K562 (cell line): ENCODE measurements around the gene TBC1D10A. TPM values are rescaled to one million over a fixed set of nuclear protein-coding genes. Genes with fewer than 3 reads are reported as not detected.

Experiments
- ATAC-seq: fragments of 200-7000 bp; cut with Tn5 transposase; 3 replicates; pipeline ENCODE4 v1.9.1; 2020; ENCODE audit warnings: moderate library complexity
- BruUV-seq: library from RNA; stranded (reverse); fragments of 400-500 nt; replicated peaks from 2 replicates; lab custom pipeline; 2021; lab: Mats Ljungman, UMichigan
- CTCF ChIA-PET: fragments of 300-600 bp; formaldehyde crosslinking; extraction: SDS; loops from one replicate; lab custom pipeline; 2021; ENCODE audit warnings: low intra/inter-chr PET ratio; lab: Yijun Ruan, JAX
- POLR2A ChIA-PET: fragments of 300-600, 350-650 bp; sonication (Branson Sonifier 250); formaldehyde crosslinking; extraction: SDS; loops from one replicate; lab custom pipeline; 2021; ENCODE audit warnings: antibody characterized with exemption, inconsistent platforms; lab: Yijun Ruan, JAX
- DNase-seq, 4 experiments: peaks; one replicate each; pipeline versions ENCODE4 v3.0.0 to v3.0.0-alpha.2; 2011 to 2018; ENCODE audit warnings: low spot score in 3 of 4, mixed read lengths in 3 of 4; ENCODE audit errors: extremely low read depth in 1 of 4
- FAIRE-seq: peaks from 2 replicates; lab custom pipeline; 2011; peaks lifted over from hg19 to GRCh38; lab: Jason Lieb, UNC
- H2AFZ ChIP-seq: 2 replicates; pipeline ENCODE4 v1.6.0; 2011; ENCODE audit warnings: low read depth, low read length, control low read depth, inconsistent platforms
- H3K27ac ChIP-seq: fragments of 200-600 bp; 3 replicates; pipeline ENCODE4 v1.8.0; 2011; ENCODE audit warnings: low read depth, mild to moderate bottlenecking, control low read depth, inconsistent platforms, low read length, moderate library complexity, mixed read lengths; ENCODE audit errors: extremely low read depth
- H3K27me3 ChIP-seq, 2 experiments: fragments of 300-600 bp in 1 of 2; 2 replicates in 1 of 2; 3 replicates in 1 of 2; pipeline versions ENCODE4 v1.6.0 to v1.8.0; 2011; ENCODE audit warnings: inconsistent platforms in 2 of 2, low read length in 2 of 2, mild to moderate bottlenecking in 1 of 2, mixed read lengths in 1 of 2, moderate library complexity in 1 of 2; ENCODE audit not compliant: control insufficient read depth in 2 of 2, insufficient read depth in 2 of 2
- H3K36me3 ChIP-seq: fragments of 300-600 bp; 3 replicates; pipeline ENCODE4 v1.8.0; 2011; ENCODE audit warnings: mild to moderate bottlenecking, low read length, inconsistent platforms; ENCODE audit not compliant: control insufficient read depth, insufficient read depth
- H3K4me1 ChIP-seq, 2 experiments: fragments of 200-600 bp in 1 of 2; replicated peaks in 1 of 2; 2 replicates in 1 of 2; 3 replicates in 1 of 2; pipeline versions ENCODE4 v1.5.1 to v1.8.0; 2011; ENCODE audit warnings: inconsistent platforms in 2 of 2, low read length in 2 of 2, mild to moderate bottlenecking in 1 of 2, mixed read lengths in 1 of 2, moderate library complexity in 1 of 2; ENCODE audit not compliant: control insufficient read depth in 2 of 2, insufficient read depth in 2 of 2
- H3K4me2 ChIP-seq: 2 replicates; pipeline ENCODE4 v1.6.1; 2011; ENCODE audit warnings: low read length, control low read depth, inconsistent platforms, mixed read lengths; ENCODE audit not compliant: insufficient read depth
- H3K4me3 ChIP-seq: fragments of 200-600 bp; sonication (generic), shearing (Covaris generic); 2 replicates; pipeline ENCODE4 v1.5.1; 2016; ENCODE audit warnings: control low read depth, inconsistent platforms
- H3K79me2 ChIP-seq: fragments of 200-600 bp; 3 replicates; pipeline ENCODE4 v1.8.0; 2011; ENCODE audit warnings: low read length, inconsistent platforms; ENCODE audit not compliant: control insufficient read depth, insufficient read depth
- H3K9ac ChIP-seq, 2 experiments: 2 replicates each; pipeline versions ENCODE4 v1.6.0 to v1.6.1; 2011; ENCODE audit warnings: low read depth in 2 of 2, low read length in 2 of 2, control low read depth in 1 of 2, inconsistent platforms in 1 of 2, mild to moderate bottlenecking in 1 of 2, mixed read lengths in 1 of 2; ENCODE audit not compliant: insufficient read depth in 1 of 2
- H3K9me1 ChIP-seq: one replicate; pipeline ENCODE4 v1.6.0; 2011; ENCODE audit warnings: inconsistent platforms, mild to moderate bottlenecking, low read length, moderate library complexity; ENCODE audit not compliant: control insufficient read depth, insufficient read depth
- H3K9me3 ChIP-seq: replicated peaks from 2 replicates; pipeline ENCODE4 v1.5.1; 2011; ENCODE audit warnings: low read depth, low read length, inconsistent platforms; ENCODE audit not compliant: control insufficient read depth, insufficient read depth
- H4K20me1 ChIP-seq: replicated peaks from 2 replicates; pipeline ENCODE4 v1.6.1; 2011; ENCODE audit warnings: low read length, inconsistent platforms, mixed read lengths; ENCODE audit not compliant: control insufficient read depth, insufficient read depth
- CC2D1A ChIP-seq: fragments of 450-650 bp; IDR thresholded peaks from 2 replicates; pipeline ENCODE4 v1.6.1; 2017; ENCODE audit warnings: mild to moderate bottlenecking
- NRF1 ChIP-seq, 2 experiments: fragments of 450-650 bp; IDR thresholded peaks in 1 of 2; conservative IDR thresholded peaks in 1 of 2; 2 replicates each; pipeline ENCODE4 v1.6.1; 2014; ENCODE audit warnings: mild to moderate bottlenecking in 2 of 2
- PTRF ChIP-seq: fragments of 450-650 bp; IDR thresholded peaks from 2 replicates; pipeline ENCODE4 v1.6.1; 2016; ENCODE audit warnings: mild to moderate bottlenecking, missing genetic modification characterization, missing compliant biosample characterization
- ZFX ChIP-seq: sonication (generic); formaldehyde crosslinking; IDR thresholded peaks from 2 replicates; pipeline ENCODE4 v1.8.0; 2022; ENCODE audit warnings: mild to moderate bottlenecking, missing genetic modification reagents, moderate library complexity
- WGBS: fragments of 100-300 bp; shearing (Covaris generic); methylation state at CpG from one replicate; pipeline ENCODE4 v1.1.6; 2016; ENCODE audit warnings: low coverage, mixed read lengths; ENCODE audit not compliant: insufficient coverage; ENCODE audit errors: missing lambda C conversion rate; 5-methylcytosine and 5-hydroxymethylcytosine counted together
- in situ Hi-C: fragments of 300-500 bp; cut with MboI; formaldehyde crosslinking; loops from 4 replicates; pipeline ENCODE4 v1.15.0; 2018; ENCODE audit warnings: inconsistent platforms, mixed read lengths
- intact Hi-C: fragments of 100-400 bp; cut with micrococcal nuclease; formaldehyde crosslinking; loops from 2 replicates; pipeline ENCODE4 v1.14.2; 2022
- polyA plus RNA-seq, 8 experiments: library from polyadenylated mRNA; depleted of rRNA in 4 of 8; stranded (reverse) in 5 of 8; unstranded in 3 of 8; fragments of >200 nt; fragmentation: Nextera tagmentation in 2 of 8; fragmentation: Illumina TruSeq in 1 of 8; extraction: Ambion mirVana in 2 of 8; extraction: Trizol in 1 of 8; gene quantifications; 2 replicates each; pipeline versions ENCODE4 v1.2.1 to v1.2.3, GENCODE V29; 2011 to 2014; ENCODE audit warnings: inconsistent platforms in 1 of 8, missing spikeins in 1 of 8
- total RNA-seq, 7 experiments: library from RNA; depleted of rRNA in 6 of 7; stranded (reverse); fragments of >200 nt in 6 of 7; fragmentation: Illumina TruSeq in 2 of 7; extraction: Trizol in 2 of 7; gene quantifications; 2 replicates each; pipeline versions ENCODE4 v1.2.1 to v1.2.3, GENCODE V29; 2011 to 2021; ENCODE audit warnings: low replicate concordance in 1 of 7

Gene TBC1D10A
- total and polyA plus RNA-seq, 9 of the 15 experiments (the other 6 are each of a cell fraction or from before 2014, with no cell fraction given), result 0.13 to 10.4 (median 4.6) TPM

DNA sequence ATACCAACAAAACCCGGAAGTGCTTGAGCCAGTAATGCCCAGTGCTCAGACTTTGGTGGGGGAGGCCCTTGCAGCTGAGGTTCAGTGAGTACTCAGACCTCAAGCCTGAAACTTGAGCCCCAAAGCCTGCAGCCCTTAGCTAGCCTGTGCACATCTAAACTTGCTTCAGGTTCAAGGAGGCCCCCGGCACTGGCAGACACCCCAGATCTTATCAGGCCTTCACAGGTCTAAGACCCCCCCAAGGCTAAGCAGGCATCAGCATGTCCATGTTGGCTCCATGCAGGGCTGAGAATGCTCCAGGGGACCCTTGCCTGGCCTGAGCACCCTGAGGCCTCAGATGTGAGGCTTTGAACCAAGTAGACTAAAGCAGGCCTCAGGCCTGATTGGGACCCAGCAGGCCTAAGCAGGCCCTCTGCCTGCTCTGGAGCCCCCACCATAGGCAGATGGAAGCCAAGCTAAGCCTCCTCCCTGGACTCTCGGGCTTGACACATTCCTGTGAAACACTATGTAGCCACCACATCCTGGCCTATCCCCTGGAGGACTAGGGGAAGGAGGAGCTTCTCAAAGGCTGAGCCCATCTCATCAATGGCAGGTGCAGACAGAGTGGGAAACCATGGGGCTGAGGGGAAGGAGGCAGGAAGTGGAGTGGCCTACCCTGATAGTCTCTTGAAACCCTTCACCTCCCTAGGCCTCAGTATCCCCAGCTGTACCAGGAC is 36.2 kb downstream of the TBC1D10A start:
- ChIA-PET POLR2A (interaction anchor here (0.6 to 1.4 kb wide), 6 partner anchors 10 to 272 kb away, joined by 3 to 7 read pairs (median 4); no protein-coding TSS in a partner anchor), CTCF (no interaction called here)
- no peaks in the 10 kb centered on the region for H3K9me3 ChIP-seq
- in situ Hi-C loops, result no loop called here
- TF ChIP-seq PTRF, result no peak
- peak; percentile 32; the same call in 1 of the 2 replicates for TF ChIP-seq ZFX (CRISPR knock-in tag)
- H4K20me1 ChIP-seq, result peaks cover 6% of the 10 kb centered on the region; the same call in 1 of the 2 replicates
- peaks cover 19 to 49% of the 10 kb centered on the region in 2 experiments; a peak in 4 of 5 replicates for H3K4me1 ChIP-seq
- WGBS, result 22% methylated on average over 3 of the region's 3 CpGs
- no peaks in the 10 kb centered on the region for H3K9me1 ChIP-seq
- FAIRE-seq (no peak), DNase-seq (no peak), ATAC-seq (no peak)
- H3K9ac ChIP-seq, result peak overlapping the region in 1 of 2 experiments; percentile 79; a peak in 2 of 4 replicates
- no peak overlapping the region for H3K4me3 ChIP-seq
- H3K4me2 ChIP-seq, result no peak overlapping the region
- H3K36me3 ChIP-seq, result peaks cover 16% of the 10 kb centered on the region; the same call in 1 of the 3 replicates
- H3K27me3 ChIP-seq, result no peaks in the 10 kb centered on the region
- no peak overlapping the region for H2AFZ ChIP-seq
- H3K79me2 ChIP-seq, result no peaks in the 10 kb centered on the region
- no peak overlapping the region; the same call in 2 of the 3 replicates for H3K27ac ChIP-seq
- intact Hi-C loops, result no loop called here
- no TSS peak for BruUV-seq

GRCh38 chr22:30289980-30290313 is 36.8 kb downstream of the TBC1D10A start:
- Histone ChIP-seq H3K27ac (no peak overlapping the region), H4K20me1 (peaks cover 6% of the 10 kb centered on the region; the same call in 1 of the 2 replicates), H3K27me3 (no peaks in the 10 kb centered on the region), H3K79me2 (no peaks in the 10 kb centered on the region), H3K4me2 (peak overlapping the region; percentile 60), H3K4me3 (peak overlapping the region; percentile 58), H3K9me3 (no peaks in the 10 kb centered on the region), H3K36me3 (peaks cover 16% of the 10 kb centered on the region; the same call in 1 of the 3 replicates), H3K4me1 (peaks cover 19 to 54% of the 10 kb centered on the region in 2 experiments; a peak in 4 of 5 replicates), H2AFZ (peak overlapping the region; percentile 59; the same call in 1 of the 2 replicates), H3K9ac (peak overlapping the region in 1 of 2 experiments; percentile 79; a peak in 1 of 4 replicates), H3K9me1 (no peaks in the 10 kb centered on the region)
- TF ChIP-seq CC2D1A, result no peak
- TF ChIP-seq NRF1 (conservative IDR thresholded peaks at IDR 0.05 in 1 of 2, IDR thresholded peaks at IDR 0.05 in 1 of 2), result peak in 1 of 2 experiments; percentile 5; a peak in 3 of 4 replicates
- no peak for DNase-seq
- WGBS, result 32% methylated on average over 11 of the region's 12 CpGs
- ChIA-PET CTCF (interaction anchor here (0.7 kb wide), 1 partner anchor 16 kb away, joined by 3 read pairs; no protein-coding TSS in a partner anchor), POLR2A (interaction anchor here (0.6 to 1.4 kb wide), 3 partner anchors 10 to 19 kb away, joined by 3 to 7 read pairs (median 5); no protein-coding TSS in a partner anchor)
- ATAC-seq, result peak; percentile 3
- intact Hi-C loops, result loop anchor here (2.0 kb wide), 1 partner anchor 37 kb away; the partner anchor contains the start of gene TBC1D10A
- BruUV-seq, result no TSS peak
- in situ Hi-C loops, result loop anchor here (10.0 kb wide), 1 partner anchor 315 kb away; the partner anchor contains the start of gene TCN2
- no peak for FAIRE-seq
